A673 (cell line): Measurements from ENCODE around the gene XG.
"Not testable (repeated sequence)": the region's sequence is repeated elsewhere in the genome, so short reads cannot be mapped to it uniquely, and the experiment has no call there.

Experiments used
- CTCF ChIP-seq: fragments of 300-800, 200-600 bp; sonication (generic); conservative IDR thresholded peaks from 2 replicates; pipeline ENCODE4 v1.5.1; 2017; ENCODE audit warnings: low read depth, mild to moderate bottlenecking, antibody characterized with exemption, low read length, moderate library complexity, mixed read lengths
- EZH2 ChIP-seq: fragments of 200-600 bp; sonication (generic); IDR thresholded peaks from 2 replicates; pipeline ENCODE4 v1.6.1; 2017; ENCODE audit warnings: borderline replicate concordance, low read depth, mild to moderate bottlenecking, mixed read lengths, antibody characterized with exemption, low read length; ENCODE audit not compliant: poor library complexity, severe bottlenecking

GRCh38 chrX:2803486-2803885 lies 51.6 kb downstream of the XG start:
- not testable (repeated sequence) for TF ChIP-seq EZH2, CTCF
